Smooth muscle cell of bladder (primary cell): Measurements from ENCODE around the gene CAD. TPM values are rescaled to one million over a fixed set of nuclear protein-coding genes. Genes with fewer than 3 reads are reported as not detected.

Source experiments
- total RNA-seq: library from RNA; depleted of rRNA; stranded (reverse); fragments of >200 nt; gene quantifications from 2 replicates; pipeline ENCODE4 v1.2.3, GENCODE V29; 2014

Gene CAD
- total RNA-seq: 19.6 and 28.0 TPM in 2 replicates

DNA sequence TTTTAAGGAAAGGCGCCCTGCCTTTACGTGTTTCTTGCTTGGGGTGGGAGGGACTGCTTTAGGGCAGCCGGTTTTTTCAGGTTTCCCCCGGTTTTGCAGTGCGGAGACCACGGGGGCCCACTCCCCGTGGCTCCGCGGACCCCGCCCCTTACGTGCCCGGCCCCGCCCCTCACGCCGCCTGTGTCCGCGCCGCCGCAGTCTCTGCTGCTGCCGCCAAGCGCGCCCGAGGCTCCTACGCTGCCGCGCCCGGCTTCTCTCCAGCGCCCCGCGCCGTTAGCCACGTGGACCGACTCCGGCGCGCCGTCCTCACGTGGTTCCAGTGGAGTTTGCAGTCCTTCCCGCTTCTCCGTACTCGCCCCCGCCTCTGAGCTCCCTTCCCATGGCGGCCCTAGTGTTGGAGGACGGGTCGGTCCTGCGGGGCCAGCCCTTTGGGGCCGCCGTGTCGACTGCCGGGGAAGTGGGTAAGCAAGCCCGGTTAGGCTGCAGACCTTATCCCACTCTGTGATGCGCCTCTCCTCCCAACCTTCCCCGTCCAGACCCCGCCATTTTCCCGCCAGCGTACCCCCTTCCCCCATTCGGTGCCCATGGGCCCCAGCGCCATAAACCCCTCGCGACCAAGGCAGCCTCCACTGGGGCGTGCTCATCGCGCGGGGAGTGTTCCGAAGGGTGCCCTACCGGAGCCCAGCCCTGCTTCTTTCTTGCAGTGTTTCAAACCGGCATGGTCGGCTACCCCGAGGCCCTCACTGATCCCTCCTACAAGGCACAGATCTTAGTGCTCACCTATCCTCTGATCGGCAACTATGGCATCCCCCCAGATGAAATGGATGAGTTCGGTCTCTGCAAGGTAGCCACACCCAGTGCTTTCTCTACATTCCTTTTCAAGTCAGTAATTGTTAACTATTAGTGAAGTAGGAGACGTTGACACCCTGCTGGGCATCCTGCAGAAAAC lies at the start of gene CAD:
Gene CAD, plus strand, starts transcription at position 197 of the 949 bp plus-strand sequence. Its CDS starts 183 bp downstream, at position 380.

GRCh38 chr2:27211943-27212625 lies 5.1 kb upstream of the CAD start, which contains the start of the genes ATRAID and SLC5A6:
ATRAID (plus strand) TSS chr2:27212041; CDS start chr2:27212369, 328 bp downstream.
SLC5A6 (minus strand) TSS chr2:27212268; CDS start chr2:27207650, 4,618 bp downstream.

GRCh38 chr2:27262379-27263286 lies 45.5 kb downstream of the CAD start, which contains the start of gene SLC30A3:
SLC30A3 (minus strand) TSS chr2:27263047; CDS start chr2:27262906, 141 bp downstream.

GRCh38 chr2:27275211-27276150 lies 58.3 kb downstream of the CAD start, which contains the start of gene DNAJC5G:
DNAJC5G (plus strand) TSS chr2:27275433; CDS start chr2:27276729, 1,296 bp downstream.

DNA sequence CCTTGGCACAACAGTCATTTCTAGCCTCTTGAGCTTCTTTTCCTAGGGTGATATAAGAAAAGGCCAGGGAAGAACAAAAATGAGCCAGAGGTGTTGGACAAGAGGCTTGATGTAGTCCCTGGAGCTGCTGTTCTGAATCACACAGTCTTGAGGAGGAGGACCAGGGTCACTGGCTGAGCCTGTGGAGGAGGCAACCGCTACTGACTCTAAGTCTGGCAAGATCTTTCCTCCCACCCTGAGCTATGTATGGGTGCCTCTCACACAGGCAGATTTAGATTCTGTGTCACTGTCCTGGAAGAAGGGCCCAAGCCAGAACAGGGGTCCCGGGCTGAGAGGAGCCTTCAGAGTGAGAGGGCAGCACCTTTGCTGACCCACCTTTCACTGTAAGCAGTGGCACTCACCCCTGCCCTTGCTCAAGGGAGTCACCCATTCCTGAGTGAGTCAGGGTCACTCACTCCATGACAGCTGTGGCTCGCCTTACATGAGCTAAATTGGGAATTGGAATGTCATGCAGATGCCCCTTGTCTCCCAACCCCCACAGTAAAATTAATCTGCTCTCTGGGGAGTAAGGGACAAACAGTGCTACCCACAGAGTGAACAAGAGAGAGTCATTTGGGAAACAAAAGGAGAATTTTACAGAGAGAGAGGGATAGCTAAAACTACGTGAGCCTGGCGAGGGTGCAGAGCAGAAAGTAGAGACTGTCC lies 64.8 kb downstream of the CAD start, which contains the start of gene TRIM54:
Gene TRIM54, plus strand, starts transcription at position 575 of the 705 bp plus-strand sequence. CDS start 303 bp downstream, outside the sequence.

Other genes with a start within 250 kb of the CAD start
- 3.1 and 3.3 TPM in 2 replicates for gene MAPRE3, start 246.7 kb upstream of the CAD start, total RNA-seq
- 31.6 and 33.6 TPM in 2 replicates for gene TMEM214, start 184.4 kb upstream of the CAD start, total RNA-seq
- gene AGBL5, start 165.7 kb upstream of the CAD start, total RNA-seq: 20.9 and 25.4 TPM in 2 replicates
- 670 and 734 TPM in 2 replicates for gene OST4, start 145.7 kb upstream of the CAD start, total RNA-seq
- gene EMILIN1, start 138.8 kb upstream of the CAD start, total RNA-seq: 203 and 242 TPM in 2 replicates
- gene KHK, start 130.6 kb upstream of the CAD start, total RNA-seq: 0.43 and 0.55 TPM in 2 replicates
- 7.0 and 8.2 TPM in 2 replicates for gene CGREF1, start 98.2 kb upstream of the CAD start, total RNA-seq
- not detected in 2 replicates for gene ABHD1, start 93.6 kb upstream of the CAD start, total RNA-seq
- 49.1 and 56.2 TPM in 2 replicates for gene PREB, start 82.7 kb upstream of the CAD start, total RNA-seq
- not detected in 2 replicates for gene PRR30, start 78.0 kb upstream of the CAD start, total RNA-seq
- not detected in 2 replicates for gene TCF23, start 68.4 kb upstream of the CAD start, total RNA-seq
- gene ATRAID, start 5.3 kb upstream of the CAD start, total RNA-seq: 247 and 248 TPM in 2 replicates
- 11.5 and 14.7 TPM in 2 replicates for gene SLC5A6, start 5.1 kb upstream of the CAD start, total RNA-seq
- under 0.01 TPM in 1 of 2 replicates, not detected in the other for gene SLC30A3, start 45.7 kb downstream of the CAD start, total RNA-seq
- not detected in 2 replicates for gene DNAJC5G, start 58.1 kb downstream of the CAD start, total RNA-seq
- 0.14 TPM in 1 of 2 replicates, not detected in the other for gene TRIM54, start 65.1 kb downstream of the CAD start, total RNA-seq
- 0.14 and 0.83 TPM in 2 replicates for gene UCN, start 91.1 kb downstream of the CAD start, total RNA-seq
- gene MPV17, start 105.7 kb downstream of the CAD start, total RNA-seq: 59.4 and 68.0 TPM in 2 replicates
- gene GTF3C2, start 139.4 kb downstream of the CAD start, total RNA-seq: 18.2 and 21.4 TPM in 2 replicates
- gene EIF2B4, start 153.0 kb downstream of the CAD start, total RNA-seq: 30.0 and 33.3 TPM in 2 replicates
- gene SNX17, start 153.2 kb downstream of the CAD start, total RNA-seq: 138 and 143 TPM in 2 replicates
- gene ZNF513, start 163.4 kb downstream of the CAD start, total RNA-seq: 6.5 and 7.0 TPM in 2 replicates
- gene PPM1G, start 192.2 kb downstream of the CAD start, total RNA-seq: 63.6 and 67.7 TPM in 2 replicates
- 89.6 and 102 TPM in 2 replicates for gene NRBP1, start 211.3 kb downstream of the CAD start, total RNA-seq
- 0.18 TPM in 1 of 2 replicates, not detected in the other for gene KRTCAP3, start 225.0 kb downstream of the CAD start, total RNA-seq